Aorta (tissue), 5 donors: Measurements from ENCODE around the gene PPY. TPM values are rescaled to one million over a fixed set of nuclear protein-coding genes. Genes with fewer than 3 reads are reported as not detected.

ENCODE experiments used
- ATAC-seq: fragments of 200-7000 bp; cut with Tn5 transposase; one replicate; pipeline ENCODE4 v1.9.1; 2022; ENCODE audit warnings: moderate library complexity; ENCODE audit not compliant: low FRiP score
- DNase-seq, 2 donors: peaks; one replicate each; pipeline ENCODE4 v3.0.0-alpha.2; 2020
- H3K27ac ChIP-seq, 2 donors: one replicate each; pipeline ENCODE4 v1.5.1; 2013; ENCODE audit warnings: low read length in 2 of 2, mild to moderate bottlenecking in 2 of 2, moderate library complexity in 2 of 2, control low read depth in 1 of 2, inconsistent platforms in 1 of 2, low read depth in 1 of 2
- H3K27me3 ChIP-seq, 2 donors: one replicate each; pipeline ENCODE4 v1.6.1; 2013; ENCODE audit warnings: control low read depth in 1 of 2, low read length in 1 of 2, mild to moderate bottlenecking in 1 of 2, moderate library complexity in 1 of 2; ENCODE audit not compliant: insufficient read depth in 2 of 2, control insufficient read depth in 1 of 2
- H3K36me3 ChIP-seq, 2 donors: one replicate each; pipeline ENCODE4 v1.6.1; 2013; ENCODE audit warnings: control low read depth in 1 of 2, low read length in 1 of 2, mild to moderate bottlenecking in 1 of 2; ENCODE audit not compliant: insufficient read depth in 2 of 2, control insufficient read depth in 1 of 2
- H3K4me1 ChIP-seq, 2 donors: one replicate each; pipeline ENCODE4 v1.6.1; 2013; ENCODE audit warnings: low read length in 2 of 2, control low read depth in 1 of 2, mild to moderate bottlenecking in 1 of 2, moderate library complexity in 1 of 2; ENCODE audit not compliant: insufficient read depth in 2 of 2, control insufficient read depth in 1 of 2
- H3K4me3 ChIP-seq, 2 donors: one replicate each; pipeline ENCODE4 v1.5.1; 2013; ENCODE audit warnings: low read length in 2 of 2, control low read depth in 1 of 2, mild to moderate bottlenecking in 1 of 2
- H3K9me3 ChIP-seq: one replicate; pipeline ENCODE4 v1.6.1; 2013; ENCODE audit warnings: mild to moderate bottlenecking, low read length; ENCODE audit not compliant: control insufficient read depth
- WGBS, 2 donors: extraction: QIAGEN DNeasy Blood & Tissue Kit; methylation state at CpG; one replicate each; pipeline ENCODE4 v1.1.7; 2013; 5-methylcytosine and 5-hydroxymethylcytosine counted together
- intact Hi-C, 2 donors: fragments of 100-400 bp; cut with DNase I; formaldehyde crosslinking; loops; one replicate each; pipeline versions ENCODE4 v1.14.2 to v1.15.0; 2022
- polyA plus RNA-seq, 2 donors: library from polyadenylated mRNA; stranded (reverse); fragments of 200-250 nt; gene quantifications; one replicate each; pipeline ENCODE4 v1.2.3, GENCODE V29; 2013
- total RNA-seq, 2 donors: library from RNA; stranded (reverse); fragmentation: NEBNext Ultra II Directional; extraction: Animal tissue kit (Norgen Biotek cat#: 25700); gene quantifications; one replicate each; pipeline ENCODE4 v1.2.1, GENCODE V29; 2021
- donor health status: healthy with polysubstance abuse.
- donor health status: Bipolar disorder and iron deficiency.
- donor health status: DM: no; HTN: no; CAD: no.
- donor health status: DM: no; HTN: no; CAD: no.
- donor health status: DM: yes; HTN: yes; CAD: no.

PPY gene
- total and polyA plus RNA-seq, 4 donors: not detected

- H3K36me3 ChIP-seq: no peaks in the 10 kb centered on the region
- H3K27me3 ChIP-seq: no peaks in the 10 kb centered on the region
- intact Hi-C loops: loop anchor here in 1 of 2 donors (10.0 kb wide), 1 partner anchor 218 kb away; the partner anchor contains the start of gene HDAC5
- H3K27ac ChIP-seq: peak overlapping the region; percentile 64 to 94
- no peak for DNase-seq
- H3K9me3 ChIP-seq: no peaks in the 10 kb centered on the region
- peak overlapping the region; percentile 77 to 78 for H3K4me3 ChIP-seq
- WGBS, 2 donors: 1% methylated on average over 29 of the region's 29 CpGs
- H3K4me1 ChIP-seq: no peaks in the 10 kb centered on the region
- ATAC-seq: peak; percentile 16
Measured at GRCh38 chr17:43906951-43907424, 35.3 kb downstream of the PPY start.

- Histone ChIP-seq H3K4me1 (no peaks in the 10 kb centered on the region), H3K4me3 (peak overlapping the region; percentile 77 to 78), H3K36me3 (no peaks in the 10 kb centered on the region), H3K27me3 (no peaks in the 10 kb centered on the region), H3K9me3 (no peaks in the 10 kb centered on the region), H3K27ac (peak overlapping the region in 1 of 2 donors; percentile 9)
- ATAC-seq (peak; percentile 86), DNase-seq (peak; percentile 88 to 96)
- intact Hi-C loops: loop anchor here in 1 of 2 donors (10.0 kb wide), 1 partner anchor 219 kb away; the partner anchor contains the start of gene HDAC5
- WGBS, 2 donors: 1 to 2% methylated on average over 36 to 37 of the region's 37 CpGs
Measured at GRCh38 chr17:43905985-43906852, 36.1 kb downstream of the PPY start.

GRCh38 chr17:43905400-43905984, 36.8 kb downstream of the PPY start:
- DNase-seq (no peak), ATAC-seq (no peak)
- WGBS, 2 donors: 23 to 25% methylated on average over 3 of the region's 3 CpGs
- H3K27me3 ChIP-seq: no peaks in the 10 kb centered on the region
- intact Hi-C loops: loop anchor here in 1 of 2 donors (10.0 kb wide), 1 partner anchor 219 kb away; the partner anchor contains the start of gene HDAC5
- no peak overlapping the region for H3K27ac ChIP-seq
- no peaks in the 10 kb centered on the region for H3K36me3 ChIP-seq
- H3K9me3 ChIP-seq: no peaks in the 10 kb centered on the region
- no peaks in the 10 kb centered on the region for H3K4me1 ChIP-seq
- no peak overlapping the region for H3K4me3 ChIP-seq

- intact Hi-C loops: loop anchor here in 1 of 2 donors (10.0 kb wide), 1 partner anchor 223 kb away; the partner anchor contains the start of gene HDAC5
- no peak for ATAC-seq
- 74 to 76% methylated on average over 7 of the region's 7 CpGs for WGBS, 2 donors
Measured at GRCh38 chr17:43901861-43902589, 40.3 kb downstream of the PPY start.

GRCh38 chr17:43900858-43901754, 41.2 kb downstream of the PPY start:
- no peaks in the 10 kb centered on the region for H3K27me3 ChIP-seq
- H3K9me3 ChIP-seq: no peaks in the 10 kb centered on the region
- DNase-seq (no peak), ATAC-seq (no peak)
- intact Hi-C loops: loop anchor here in 1 of 2 donors (10.0 kb wide), 1 partner anchor 224 kb away; the partner anchor contains the start of gene HDAC5
- H3K27ac ChIP-seq: no peak overlapping the region
- H3K4me1 ChIP-seq: no peaks in the 10 kb centered on the region
- no peaks in the 10 kb centered on the region for H3K36me3 ChIP-seq
- no peak overlapping the region for H3K4me3 ChIP-seq
- WGBS, 2 donors: 38 to 40% methylated on average over 13 of the region's 13 CpGs

More at GRCh38 chr17:43901861-43902589, 40.3 kb downstream of the PPY start:
- Histone ChIP-seq H3K4me3 (no peak overlapping the region), H3K4me1 (no peaks in the 10 kb centered on the region), H3K27ac (no peak overlapping the region), H3K9me3 (no peaks in the 10 kb centered on the region), H3K27me3 (no peaks in the 10 kb centered on the region), H3K36me3 (no peaks in the 10 kb centered on the region)
- DNase-seq: no peak

- Histone ChIP-seq H3K36me3 (no peaks in the 10 kb centered on the region), H3K9me3 (no peaks in the 10 kb centered on the region), H3K27me3 (no peaks in the 10 kb centered on the region), H3K4me1 (no peaks in the 10 kb centered on the region), H3K4me3 (no peak overlapping the region), H3K27ac (no peak overlapping the region)
- DNase-seq: peak; percentile 91 to 97
- intact Hi-C loops: loop anchor here in 1 of 2 donors (10.0 kb wide), 1 partner anchor 224 kb away; the partner anchor contains the start of gene HDAC5
- peak; percentile 92 for ATAC-seq
- WGBS, 2 donors: 2% methylated on average over 30 to 31 of the region's 31 CpGs
Measured at GRCh38 chr17:43900183-43900857, 42.0 kb downstream of the PPY start.

GRCh38 chr17:43898446-43898845, 43.8 kb downstream of the PPY start:
- no peaks in the 10 kb centered on the region for H3K27me3 ChIP-seq
- no peak overlapping the region for H3K4me3 ChIP-seq
- H3K36me3 ChIP-seq: no peaks in the 10 kb centered on the region
- no peaks in the 10 kb centered on the region for H3K4me1 ChIP-seq
- H3K27ac ChIP-seq: no peak overlapping the region
- H3K9me3 ChIP-seq: no peaks in the 10 kb centered on the region
- ATAC-seq (no peak), DNase-seq (no peak)
- WGBS, 2 donors: 68% methylated on average over 1 of the region's 1 CpG; no CpG with 5 or more reads in 1 of the 2 donors
- intact Hi-C loops: no loop called here
